Measurements from ENCODE around the gene TMPRSS11E. TPM values are rescaled to one million over a fixed set of nuclear protein-coding genes. Genes with fewer than 3 reads are reported as not detected.

TMPRSS11E gene
- total RNA-seq, 1 donor from 2014 or later: not detected

Other genes starting within 250 kb of the TMPRSS11E start
- gene TMPRSS11B, start 201.8 kb upstream of the TMPRSS11E start, total RNA-seq: not detected
- 61.7 TPM for gene YTHDC1, start 97.4 kb upstream of the TMPRSS11E start, total RNA-seq
- 0.29 TPM for gene UGT2B17, start 128.9 kb downstream of the TMPRSS11E start, total RNA-seq
- not detected for gene UGT2B15, start 223.2 kb downstream of the TMPRSS11E start, total RNA-seq